GM21390 (cell line): ENCODE results near the gene TRMT1.
"Not testable (repeated sequence)": the region's sequence is repeated elsewhere in the genome, so short reads cannot be mapped to it uniquely, and the experiment has no call there.

Experiments used
- ATAC-seq: cut with Tn5 transposase; IDR thresholded peaks from one replicate; pipeline ENCODE4 v1.9.1; 2021; ENCODE audit not compliant: unreplicated experiment

The TRMT1 gene

GRCh38 chr19:13116282-13117175 lies at the start of gene TRMT1:
Gene TRMT1 (minus strand): TSS chr19:13116740. CDS start chr19:13116399, 341 bp downstream.
- ATAC-seq = no peak

DNA sequence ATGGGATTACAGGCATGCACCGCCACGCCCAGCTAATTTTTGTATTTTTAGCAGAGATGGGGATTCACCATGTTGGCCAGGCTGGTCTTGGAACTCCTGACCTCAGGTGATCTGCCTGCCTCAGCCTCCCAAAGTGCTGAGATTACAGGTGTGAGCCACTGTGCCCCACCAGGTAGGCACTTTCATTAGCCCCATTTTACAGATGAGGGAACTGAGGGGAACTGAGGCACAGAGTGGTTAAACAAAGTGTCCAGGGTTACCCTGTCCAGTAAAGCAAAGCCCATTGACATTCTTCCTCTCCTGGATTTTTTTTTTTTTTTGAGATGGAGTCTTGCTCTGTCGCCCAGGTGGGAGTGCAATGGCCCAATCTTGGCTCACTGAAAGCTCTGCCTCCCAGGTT lies 49.6 kb upstream of the TRMT1 start:
- not testable (repeated sequence) for ATAC-seq

GRCh38 chr19:13165162-13165997 lies 48.8 kb upstream of the TRMT1 start:
- ATAC-seq = no peak

DNA sequence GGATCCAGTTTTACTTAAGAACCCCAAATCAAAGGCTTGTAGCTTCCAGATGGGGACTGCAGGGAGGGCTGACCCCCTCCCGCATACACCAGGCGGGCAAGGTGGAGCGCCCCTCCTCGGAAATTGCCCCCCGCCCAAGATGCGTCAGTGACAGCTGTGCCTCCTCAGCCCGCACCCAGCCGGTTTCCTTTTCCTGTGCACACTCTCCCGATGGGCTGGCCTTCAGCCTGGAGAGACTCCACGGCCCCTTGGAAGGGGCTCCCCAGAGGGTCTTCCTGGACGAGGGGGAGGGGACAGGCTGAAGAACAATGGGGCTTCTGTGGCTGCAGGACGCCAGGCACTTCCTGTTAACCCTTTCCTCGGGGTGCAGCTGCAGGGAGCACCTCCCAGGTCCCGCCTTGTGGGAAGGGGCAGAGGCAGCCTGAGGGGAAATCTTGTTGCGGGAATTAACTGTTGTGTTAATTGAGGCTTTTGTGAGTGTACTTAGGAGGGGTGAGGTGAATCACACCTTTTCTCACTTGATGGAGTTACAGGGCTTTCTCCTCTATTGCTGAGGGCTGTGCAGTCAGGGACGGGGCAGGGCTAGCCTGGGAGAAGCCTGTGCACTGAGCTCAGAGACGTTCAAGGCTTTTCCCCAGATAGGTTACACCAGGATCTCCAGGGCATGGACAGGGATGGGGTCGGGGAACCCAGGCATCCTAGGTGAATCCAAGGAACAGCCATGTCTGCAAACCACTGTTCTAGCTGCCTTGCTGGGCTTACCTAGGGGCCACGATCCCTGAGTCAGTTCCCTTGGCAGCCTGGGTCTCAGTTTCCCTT lies 48.0 kb upstream of the TRMT1 start:
- ATAC-seq = no peak

DNA sequence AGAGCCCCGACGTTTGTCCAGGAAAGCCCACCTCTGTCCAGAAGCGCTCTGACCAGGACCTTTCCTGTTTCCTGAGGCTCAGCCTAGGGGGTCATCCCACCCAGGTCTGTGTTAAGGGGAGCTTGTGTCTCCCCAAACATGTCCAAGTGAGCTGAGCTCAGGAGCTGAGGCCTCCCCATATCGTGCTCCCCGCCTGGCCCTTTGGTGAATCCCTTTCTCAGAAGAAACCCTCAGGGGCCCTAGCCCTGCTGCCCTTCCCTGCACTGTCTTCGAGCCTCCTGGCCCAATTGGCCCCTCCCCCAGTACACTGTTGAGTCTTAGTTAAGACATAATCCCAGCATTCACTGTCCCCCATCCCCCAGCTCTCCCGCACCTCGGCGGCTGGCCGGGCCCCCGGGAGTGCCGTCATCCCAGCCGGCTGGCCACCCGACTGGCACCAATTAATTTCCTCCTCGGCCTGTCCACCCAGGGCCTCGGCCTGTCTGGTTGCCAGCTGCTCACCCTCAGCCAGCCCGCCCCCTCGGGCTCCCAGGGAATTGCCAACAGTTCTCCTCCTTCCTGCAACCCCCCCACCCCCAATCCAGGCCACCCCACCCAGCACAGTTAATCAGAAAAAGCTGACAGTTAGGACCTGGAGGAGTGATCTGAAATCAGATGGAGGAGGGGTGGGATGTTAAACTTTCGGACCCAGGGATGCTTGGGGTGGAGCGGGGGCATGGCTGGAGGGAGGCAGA lies 47.2 kb upstream of the TRMT1 start:
- no peak for ATAC-seq

- no peak for ATAC-seq
These were observed 46.4 kb upstream of the TRMT1 start for GRCh38 chr19:13162724-13163608.

DNA sequence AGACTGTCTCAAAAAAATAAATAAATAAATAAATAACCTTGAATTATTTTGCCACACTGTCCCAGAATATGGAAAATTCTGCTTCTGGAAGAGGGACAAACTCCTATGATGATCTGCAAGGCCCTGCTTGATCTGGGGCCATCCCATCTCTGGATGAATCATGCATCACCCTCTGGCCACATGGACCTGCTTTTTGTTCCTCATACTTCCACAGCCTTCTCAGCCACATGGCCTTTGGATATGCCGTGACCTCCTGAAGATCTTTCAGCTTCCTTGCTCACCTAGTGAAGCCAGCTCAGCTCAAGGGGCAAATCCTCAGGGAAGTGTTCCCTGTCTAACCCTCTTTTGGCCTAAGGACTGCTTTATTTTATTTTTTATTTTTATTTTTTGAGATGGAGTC lies 44.0 kb upstream of the TRMT1 start:
- ATAC-seq = no peak

GRCh38 chr19:13159713-13160112 lies 43.2 kb upstream of the TRMT1 start:
- no peak for ATAC-seq

- no peak for ATAC-seq
These were observed 39.2 kb upstream of the TRMT1 start for GRCh38 chr19:13155472-13156359.

- no peak for ATAC-seq
These were observed 38.5 kb upstream of the TRMT1 start for GRCh38 chr19:13154911-13155471.

DNA sequence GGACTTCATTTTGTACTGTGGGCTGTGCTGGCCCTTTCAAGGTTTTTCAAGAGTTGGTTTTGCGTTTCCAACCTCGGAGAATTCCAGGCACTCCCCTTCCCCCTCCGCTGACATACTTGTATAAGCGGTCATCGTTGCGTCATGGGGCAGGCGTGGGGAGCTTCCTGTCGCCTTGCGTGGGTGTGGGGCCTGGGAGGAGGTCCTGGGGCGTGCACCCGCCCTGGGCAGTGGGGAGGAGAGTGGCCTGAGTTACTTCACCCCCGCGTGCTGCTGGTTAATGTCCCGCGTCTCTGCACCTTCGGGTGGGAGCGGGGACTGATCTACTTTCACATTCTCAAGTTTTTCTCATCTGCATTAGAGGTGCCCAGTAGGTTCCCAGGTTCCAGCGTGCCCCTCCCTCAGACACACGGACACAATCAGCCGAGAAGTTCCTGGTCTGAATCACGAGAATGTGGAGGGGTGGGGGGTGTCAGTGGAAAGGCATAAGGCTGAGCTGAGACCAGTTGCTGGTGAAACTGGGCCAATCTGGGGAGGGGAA lies 37.8 kb upstream of the TRMT1 start:
- no peak for ATAC-seq

DNA sequence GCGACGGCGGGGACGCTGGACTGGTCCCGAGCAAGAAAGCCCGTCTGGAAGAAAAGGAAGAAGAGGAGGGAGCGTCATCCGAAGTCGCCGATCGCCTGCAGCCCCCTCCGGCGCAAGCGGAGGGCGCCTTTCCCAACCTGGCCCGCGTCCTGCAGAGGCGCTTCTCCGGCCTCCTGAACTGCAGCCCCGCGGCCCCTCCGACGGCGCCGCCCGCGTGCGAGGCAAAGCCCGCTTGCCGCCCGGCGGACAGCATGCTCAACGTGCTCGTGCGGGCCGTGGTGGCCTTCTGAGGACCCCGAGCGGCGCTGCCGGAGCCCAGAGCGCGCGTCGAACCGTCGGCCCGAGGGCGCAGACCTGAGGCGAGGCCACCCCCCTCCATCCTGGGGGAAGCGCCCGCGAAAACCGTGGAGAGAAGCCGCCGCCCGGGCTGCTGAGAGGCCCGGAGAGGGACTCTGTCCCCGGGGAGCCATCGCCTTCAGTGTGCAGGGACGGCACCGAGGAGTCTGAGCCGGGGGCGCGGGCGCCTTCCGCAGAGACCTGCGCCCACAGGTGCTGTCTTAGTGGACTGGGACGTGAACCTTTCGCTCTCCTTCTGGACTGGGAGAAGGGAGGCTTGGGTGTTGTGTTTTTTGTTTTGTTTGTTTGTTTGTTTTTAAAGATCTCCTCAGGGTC lies 37.2 kb upstream of the TRMT1 start:
- no peak for ATAC-seq

GRCh38 chr19:13152974-13153568 lies 36.5 kb upstream of the TRMT1 start:
- no peak for ATAC-seq

- ATAC-seq = no peak
These were observed 35.9 kb upstream of the TRMT1 start for GRCh38 chr19:13152356-13152973.

- peak; percentile 31 for ATAC-seq
These were observed 35.2 kb upstream of the TRMT1 start for GRCh38 chr19:13151605-13152355.
